Adrenal gland (tissue), 5 donors: ENCODE data around the gene RFT1.
A peak's percentile ranks its signal among the peaks of the same experiment; 100 is the strongest.

ENCODE experiments used
- CTCF ChIP-seq, 6 experiments: fragments of 450-650 bp in 4 of 6; fragments of 200-600 bp in 2 of 6; sonication (generic) in 1 of 6; IDR thresholded peaks; 1 replicate in 5 of 6; 2 replicates in 1 of 6; pipeline versions ENCODE4 v1.5.1 to v1.8.0; 2016 to 2021; ENCODE audit warnings: antibody characterized with exemption in 6 of 6, mild to moderate bottlenecking in 2 of 6, moderate library complexity in 1 of 6
- POLR2A ChIP-seq, 2 donors: fragments of 450-650 bp; IDR thresholded peaks; one replicate each; pipeline ENCODE4 v1.6.1; 2017; ENCODE audit warnings: antibody characterized with exemption in 2 of 2, mild to moderate bottlenecking in 2 of 2, moderate library complexity in 1 of 2
- donor health status: DM: no; HTN: no; CAD: no.

GRCh38 chr3:53150247-53151085 is 20.2 kb upstream of the RFT1 start:
- TF ChIP-seq CTCF (IDR thresholded peaks at IDR 0.05) (no peak), POLR2A (IDR thresholded peaks at IDR 0.05) (peak in 1 of 2 donors; percentile 33)
